Uterus (tissue), 2 donors: ENCODE results near the gene SYCP2L.

ENCODE experiments used
- CTCF ChIP-seq, 4 experiments: fragments of 200-600 bp in 2 of 4; fragments of 450-650 bp in 2 of 4; sonication (generic) in 2 of 4; IDR thresholded peaks; one replicate each; pipeline ENCODE4 v1.5.1; 2016 to 2019; ENCODE audit warnings: antibody characterized with exemption in 4 of 4, mild to moderate bottlenecking in 2 of 4, moderate library complexity in 1 of 4
- POLR2A ChIP-seq, 2 donors: fragments of 450-650 bp; IDR thresholded peaks; one replicate each; pipeline ENCODE4 v1.6.1; 2016; ENCODE audit warnings: antibody characterized with exemption in 2 of 2, mild to moderate bottlenecking in 1 of 2, moderate library complexity in 1 of 2

GRCh38 chr6:10877871-10878270, 9.0 kb upstream of the SYCP2L start:
- TF ChIP-seq POLR2A (IDR thresholded peaks at IDR 0.05) (no peak), CTCF (IDR thresholded peaks at IDR 0.05) (no peak)
